Skeletal muscle satellite cell (primary cell): ENCODE data around the gene ARHGAP8.

ENCODE experiments used
- H3K27me3 ChIP-seq: 2 replicates; pipeline ENCODE4 v1.7.0; 2013; ENCODE audit warnings: low read length; ENCODE audit not compliant: control insufficient read depth, insufficient read depth
- H3K36me3 ChIP-seq: 2 replicates; pipeline ENCODE4 v1.7.0; 2013; ENCODE audit warnings: mild to moderate bottlenecking, control low read depth, low read length; ENCODE audit not compliant: insufficient read depth
- H3K4me1 ChIP-seq: 2 replicates; pipeline ENCODE4 v1.7.0; 2013; ENCODE audit warnings: low read length; ENCODE audit not compliant: control insufficient read depth, insufficient read depth
- H3K4me2 ChIP-seq: 2 replicates; pipeline ENCODE4 v1.7.0; 2013; ENCODE audit warnings: mild to moderate bottlenecking, low read length
- H3K4me3 ChIP-seq: 2 replicates; pipeline ENCODE4 v1.7.0; 2013; ENCODE audit warnings: low read length
- H3K9ac ChIP-seq: 2 replicates; pipeline ENCODE4 v1.7.0; 2013; ENCODE audit warnings: mild to moderate bottlenecking, low read depth, low read length, moderate library complexity
- H3K9me3 ChIP-seq: replicated peaks from 2 replicates; pipeline ENCODE4 v1.7.0; 2013; ENCODE audit warnings: mild to moderate bottlenecking, control low read depth, low read length

ARHGAP8 gene

DNA sequence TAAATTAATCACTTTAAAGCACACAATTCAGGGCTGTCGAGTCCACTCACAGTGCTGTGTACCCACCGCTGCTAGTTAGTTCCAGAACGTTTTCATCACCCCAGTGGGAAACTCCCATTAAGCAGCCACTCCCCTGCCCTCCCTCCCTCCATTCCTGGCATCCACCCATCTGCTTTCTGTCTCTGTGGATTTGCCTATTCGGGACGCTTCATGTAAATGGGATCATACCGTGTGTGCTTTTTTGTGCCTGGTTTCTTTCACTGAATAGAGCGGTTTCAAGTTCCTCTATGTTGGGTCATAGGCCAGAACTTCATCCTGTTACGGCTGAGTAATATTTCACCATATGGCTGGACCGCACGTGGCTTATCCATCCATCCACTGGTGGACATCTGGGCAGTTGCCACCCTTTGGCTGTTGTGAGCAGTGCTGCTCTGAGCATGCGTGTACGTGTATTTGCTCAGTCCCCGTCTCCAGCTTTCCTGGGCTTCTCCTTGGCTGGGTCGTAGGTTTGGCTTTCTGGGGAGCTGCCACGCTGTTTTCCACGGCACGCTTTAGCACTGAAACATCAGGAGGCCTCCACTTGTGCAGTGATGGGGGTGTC is 30.1 kb downstream of the ARHGAP8 start:
- Histone ChIP-seq H3K9me3 (no peaks in the 10 kb centered on the region), H3K4me1 (no peaks in the 10 kb centered on the region), H3K4me3 (no peak overlapping the region), H3K9ac (no peak overlapping the region), H3K36me3 (no peaks in the 10 kb centered on the region), H3K27me3 (no peaks in the 10 kb centered on the region), H3K4me2 (no peak overlapping the region)

DNA sequence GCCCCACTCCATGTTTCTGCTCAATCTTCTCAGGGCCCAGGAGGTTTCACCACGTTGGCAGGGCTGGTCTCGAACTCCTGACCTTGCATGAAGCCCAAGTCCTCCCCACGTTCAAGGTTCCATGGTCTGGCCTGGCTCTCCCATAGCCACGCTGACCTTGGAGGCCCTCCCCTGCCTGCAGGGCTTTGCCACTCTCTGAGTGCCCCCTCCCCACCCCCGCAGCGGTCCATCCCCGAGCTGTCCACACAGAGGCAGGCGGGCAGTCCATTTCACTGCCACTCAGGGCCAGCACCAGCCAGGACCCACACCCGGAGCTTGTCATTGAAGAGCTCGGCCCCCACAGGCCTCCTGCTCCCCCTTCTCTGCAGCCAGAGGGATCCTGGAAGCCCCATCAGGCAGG is 30.7 kb downstream of the ARHGAP8 start:
- no peaks in the 10 kb centered on the region for H3K9me3 ChIP-seq
- H3K4me1 ChIP-seq: no peaks in the 10 kb centered on the region
- no peak overlapping the region for H3K4me3 ChIP-seq
- H3K36me3 ChIP-seq: no peaks in the 10 kb centered on the region
- no peaks in the 10 kb centered on the region for H3K27me3 ChIP-seq
- no peak overlapping the region for H3K4me2 ChIP-seq
- no peak overlapping the region for H3K9ac ChIP-seq

GRCh38 chr22:44783581-44783980 is 31.2 kb downstream of the ARHGAP8 start:
- Histone ChIP-seq H3K4me1 (no peaks in the 10 kb centered on the region), H3K9ac (no peak overlapping the region), H3K4me2 (no peak overlapping the region), H3K9me3 (no peaks in the 10 kb centered on the region), H3K4me3 (no peak overlapping the region), H3K36me3 (no peaks in the 10 kb centered on the region), H3K27me3 (no peaks in the 10 kb centered on the region)

GRCh38 chr22:44786136-44786535 is 33.8 kb downstream of the ARHGAP8 start:
- no peaks in the 10 kb centered on the region for H3K4me1 ChIP-seq
- H3K4me2 ChIP-seq: no peak overlapping the region
- no peak overlapping the region for H3K4me3 ChIP-seq
- no peak overlapping the region for H3K9ac ChIP-seq
- no peaks in the 10 kb centered on the region for H3K36me3 ChIP-seq
- peaks cover 5% of the 10 kb centered on the region for H3K27me3 ChIP-seq
- H3K9me3 ChIP-seq: no peaks in the 10 kb centered on the region

- H3K27me3 ChIP-seq: peaks cover 5% of the 10 kb centered on the region
These were observed 34.2 kb downstream of the ARHGAP8 start for GRCh38 chr22:44786610-44787009.

GRCh38 chr22:44787832-44788231 is 35.5 kb downstream of the ARHGAP8 start:
- Histone ChIP-seq H3K9ac (no peak overlapping the region), H3K36me3 (no peaks in the 10 kb centered on the region), H3K4me1 (no peaks in the 10 kb centered on the region), H3K4me2 (no peak overlapping the region), H3K9me3 (no peaks in the 10 kb centered on the region), H3K4me3 (no peak overlapping the region), H3K27me3 (peaks cover 5% of the 10 kb centered on the region)

More at GRCh38 chr22:44786610-44787009, 34.2 kb downstream of the ARHGAP8 start:
- no peak overlapping the region for H3K9ac ChIP-seq
- no peaks in the 10 kb centered on the region for H3K4me1 ChIP-seq
- H3K4me3 ChIP-seq: no peak overlapping the region
- H3K4me2 ChIP-seq: no peak overlapping the region
- no peaks in the 10 kb centered on the region for H3K36me3 ChIP-seq
- H3K9me3 ChIP-seq: no peaks in the 10 kb centered on the region

- Histone ChIP-seq H3K4me3 (no peak overlapping the region), H3K36me3 (no peaks in the 10 kb centered on the region), H3K9me3 (no peaks in the 10 kb centered on the region), H3K4me2 (no peak overlapping the region), H3K9ac (no peak overlapping the region), H3K27me3 (peaks cover 5% of the 10 kb centered on the region), H3K4me1 (no peaks in the 10 kb centered on the region)
These were observed 40.7 kb downstream of the ARHGAP8 start for GRCh38 chr22:44793106-44793505.

- Histone ChIP-seq H3K4me2 (no peak overlapping the region), H3K36me3 (no peaks in the 10 kb centered on the region), H3K27me3 (peaks cover 5% of the 10 kb centered on the region), H3K4me3 (no peak overlapping the region), H3K9me3 (no peaks in the 10 kb centered on the region), H3K9ac (no peak overlapping the region), H3K4me1 (no peaks in the 10 kb centered on the region)
These were observed 41.3 kb downstream of the ARHGAP8 start for GRCh38 chr22:44793506-44794172.

DNA sequence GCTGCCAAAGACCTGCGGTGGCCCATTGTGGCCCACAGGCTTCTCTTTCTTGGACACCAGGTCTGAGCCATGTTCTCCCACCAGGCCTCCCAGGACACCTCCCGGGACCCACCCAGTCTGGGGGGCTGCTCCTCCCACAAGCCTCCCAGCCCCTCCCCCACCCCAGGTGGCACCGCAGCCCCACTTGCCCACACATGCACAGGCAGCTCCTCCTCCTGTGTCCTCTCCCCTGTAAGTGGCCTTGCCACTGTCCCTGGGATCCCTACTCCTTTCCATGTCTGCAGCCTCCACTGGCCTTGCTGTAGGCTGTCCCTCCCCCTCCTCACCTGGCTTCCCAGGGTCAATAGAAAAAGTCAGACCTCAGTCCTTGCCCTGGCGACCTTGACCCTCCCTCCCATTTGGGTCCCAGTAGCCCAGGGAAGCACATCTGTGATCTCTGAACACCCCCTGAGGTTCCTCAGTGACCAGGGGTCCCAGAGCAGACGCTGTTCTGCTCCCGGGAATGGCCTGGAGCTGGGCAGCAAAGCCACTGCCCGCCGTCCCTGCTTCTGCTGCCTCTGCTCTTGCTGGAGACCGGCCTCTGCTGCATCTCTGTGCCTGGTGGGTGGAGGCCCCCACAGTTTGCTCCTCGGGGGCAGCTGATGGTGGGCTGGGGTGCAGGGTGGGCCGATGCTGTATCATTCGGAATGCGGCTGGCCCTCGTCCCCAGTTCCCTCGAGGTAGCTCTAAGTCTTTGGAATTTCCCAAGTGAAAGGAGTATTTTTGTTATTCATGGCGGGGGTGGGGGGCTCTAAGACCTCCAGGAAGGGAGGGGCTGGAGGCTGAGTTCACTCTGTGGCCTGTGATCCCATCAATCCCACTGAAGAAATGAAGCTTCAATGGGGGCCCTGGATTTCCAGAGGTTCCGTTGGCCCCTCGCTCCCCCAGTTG is 43.6 kb downstream of the ARHGAP8 start:
- Histone ChIP-seq H3K4me3 (no peak overlapping the region), H3K9ac (no peak overlapping the region), H3K36me3 (no peaks in the 10 kb centered on the region), H3K9me3 (no peaks in the 10 kb centered on the region), H3K4me1 (no peaks in the 10 kb centered on the region), H3K4me2 (no peak overlapping the region), H3K27me3 (no peaks in the 10 kb centered on the region)

GRCh38 chr22:44797181-44797725 is 44.9 kb downstream of the ARHGAP8 start:
- no peaks in the 10 kb centered on the region for H3K9me3 ChIP-seq
- no peak overlapping the region for H3K9ac ChIP-seq
- H3K36me3 ChIP-seq: no peaks in the 10 kb centered on the region
- H3K27me3 ChIP-seq: peaks cover 2% of the 10 kb centered on the region
- no peaks in the 10 kb centered on the region for H3K4me1 ChIP-seq
- H3K4me2 ChIP-seq: no peak overlapping the region
- no peak overlapping the region for H3K4me3 ChIP-seq
